HepG2 (cell line): ENCODE results near the gene ADAMTS2. TPM values are rescaled to one million over a fixed set of nuclear protein-coding genes. Genes with fewer than 3 reads are reported as not detected.

Source experiments
- ATAC-seq: fragments of 200-7000 bp; cut with Tn5 transposase; 3 replicates; pipeline ENCODE4 v1.9.1; 2020; ENCODE audit warnings: mild to moderate bottlenecking, moderate library complexity
- BruUV-seq: library from RNA; stranded (reverse); fragments of 400-500 nt; replicated peaks from 2 replicates; lab custom pipeline; 2021; lab: Mats Ljungman, UMichigan
- CTCF ChIA-PET: fragments of 300-600 bp; formaldehyde crosslinking; extraction: SDS; loops from one replicate; lab custom pipeline; 2021; ENCODE audit warnings: low total read pairs, inconsistent platforms, low intra/inter-chr PET ratio; lab: Yijun Ruan, JAX
- POLR2A ChIA-PET: fragments of 350-600 bp; sonication (Branson Sonifier 250); formaldehyde crosslinking; loops from one replicate; lab custom pipeline; 2020; ENCODE audit warnings: antibody characterized with exemption, inconsistent platforms; lab: Yijun Ruan, JAX
- DNase-seq: peaks from one replicate; pipeline ENCODE4 v3.0.0-alpha.2; 2015; ENCODE audit warnings: low spot score
- FAIRE-seq: peaks from 3 replicates; lab custom pipeline; 2011; peaks lifted over from hg19 to GRCh38; lab: Jason Lieb, UNC
- H2AFZ ChIP-seq: one replicate; pipeline ENCODE4 v1.6.1; 2011; ENCODE audit warnings: low read length, inconsistent platforms
- H3K27ac ChIP-seq: fragments of 300-600 bp; 3 replicates; pipeline ENCODE4 v1.8.0; 2011; ENCODE audit warnings: mixed run types, mild to moderate bottlenecking, mixed read lengths, low read length, inconsistent platforms; ENCODE audit not compliant: insufficient read depth; ENCODE audit errors: extremely low read length
- H3K27me3 ChIP-seq, 2 experiments: fragments of 200-600 bp in 1 of 2; 2 replicates in 1 of 2; 3 replicates in 1 of 2; pipeline versions ENCODE4 v1.6.0 to v1.8.0; 2011; ENCODE audit warnings: low read length in 2 of 2, mild to moderate bottlenecking in 2 of 2, moderate library complexity in 2 of 2, inconsistent platforms in 1 of 2; ENCODE audit not compliant: insufficient read depth in 2 of 2, control insufficient read depth in 1 of 2
- H3K36me3 ChIP-seq, 2 experiments: fragments of 200-600 bp in 1 of 2; replicated peaks in 1 of 2; 2 replicates in 1 of 2; 3 replicates in 1 of 2; pipeline versions ENCODE4 v1.5.1 to v1.8.0; 2011; ENCODE audit warnings: low read length in 2 of 2, inconsistent platforms in 1 of 2; ENCODE audit not compliant: insufficient read depth in 2 of 2, control insufficient read depth in 1 of 2
- H3K4me1 ChIP-seq: 2 replicates; pipeline ENCODE4 v1.5.1; 2012; ENCODE audit warnings: low read length, inconsistent platforms; ENCODE audit not compliant: insufficient read depth
- H3K4me2 ChIP-seq: 2 replicates; pipeline ENCODE4 v1.6.0; 2011; ENCODE audit warnings: low read depth, low read length, inconsistent platforms
- H3K4me3 ChIP-seq, 3 experiments: fragments of 200-600 bp in 1 of 3; sonication (generic), shearing (Covaris generic) in 1 of 3; replicated peaks in 1 of 3; 2 replicates each; pipeline ENCODE4 v1.5.1; 2011 to 2016; ENCODE audit warnings: low read length in 3 of 3, inconsistent platforms in 2 of 3, low read depth in 2 of 3, mild to moderate bottlenecking in 2 of 3, control low read depth in 1 of 3, mixed read lengths in 1 of 3; ENCODE audit not compliant: insufficient read depth in 1 of 3
- H3K79me2 ChIP-seq: one replicate; pipeline ENCODE4 v1.6.1; 2011; ENCODE audit warnings: low read length, inconsistent platforms; ENCODE audit not compliant: insufficient read depth
- H3K9ac ChIP-seq: 2 replicates; pipeline ENCODE4 v1.6.0; 2011; ENCODE audit warnings: mild to moderate bottlenecking, low read depth, low read length, inconsistent platforms; ENCODE audit not compliant: insufficient read depth
- H3K9me3 ChIP-seq: 2 replicates; pipeline ENCODE4 v1.5.1; 2012; ENCODE audit warnings: mild to moderate bottlenecking, low read length
- H4K20me1 ChIP-seq: 2 replicates; pipeline ENCODE4 v1.6.0; 2011; ENCODE audit warnings: inconsistent platforms, mild to moderate bottlenecking, low read length, moderate library complexity; ENCODE audit not compliant: insufficient read depth
- CERS6 ChIP-seq: sonication (generic); formaldehyde crosslinking; IDR thresholded peaks from 2 replicates; pipeline ENCODE4 v1.5.0; 2020; ENCODE audit warnings: missing genetic modification reagents
- ETV6 ChIP-seq: sonication (generic); formaldehyde crosslinking; conservative IDR thresholded peaks from 2 replicates; pipeline ENCODE4 v1.4.0; 2020; ENCODE audit warnings: missing genetic modification reagents
- KDM3A ChIP-seq: IDR thresholded peaks from 2 replicates; pipeline ENCODE4 v1.6.1; 2018; ENCODE audit warnings: low read depth, missing compliant biosample characterization
- POGK ChIP-seq: sonication (generic); formaldehyde crosslinking; conservative IDR thresholded peaks from 2 replicates; pipeline ENCODE4 v1.8.0; 2022; ENCODE audit warnings: mild to moderate bottlenecking, moderate library complexity, missing genetic modification reagents
- ZNF878 ChIP-seq: sonication (generic); formaldehyde crosslinking; IDR thresholded peaks from 2 replicates; pipeline ENCODE4 v1.8.1; 2023; ENCODE audit warnings: mild to moderate bottlenecking, missing genetic modification reagents, moderate library complexity
- WGBS: methylation state at CpG from one replicate; pipeline ENCODE4 v1.1.6; 2017; ENCODE audit warnings: low lambda C conversion rate; 5-methylcytosine and 5-hydroxymethylcytosine counted together
- in situ Hi-C: cut with HindIII; loops from 2 replicates; pipeline ENCODE4 v1.10.0; 2017; ENCODE audit warnings: low pct_unique_long_range_greater_than_20kb; ENCODE audit not compliant: extremely low pct_ligation_motif_present
- intact Hi-C: fragments of 100-400 bp; cut with micrococcal nuclease; formaldehyde crosslinking; loops from one replicate; pipeline ENCODE4 v1.10.0; 2022; ENCODE audit not compliant: unreplicated experiment
- polyA plus RNA-seq, 8 experiments: library from polyadenylated mRNA; depleted of rRNA in 3 of 8; stranded (reverse) in 7 of 8; unstranded in 1 of 8; fragments of >200 nt; fragmentation: Illumina TruSeq in 4 of 8; extraction: Trizol in 4 of 8; gene quantifications; 2 replicates each; pipeline versions ENCODE4 v1.2.1 to v1.2.3, GENCODE V29; 2011 to 2016; ENCODE audit warnings: low read depth in 4 of 8, missing spikeins in 1 of 8, mixed read lengths in 1 of 8; ENCODE audit not compliant: insufficient read depth in 1 of 8
- total RNA-seq, 5 experiments: library from RNA; depleted of rRNA; stranded (reverse); fragments of >200 nt; fragmentation: Illumina TruSeq; extraction: Trizol; gene quantifications; 2 replicates each; pipeline ENCODE4 v1.2.3, GENCODE V29; 2016; ENCODE audit warnings: low read depth in 1 of 5
- TF ChIP-seq, protein P1 (sequence below): IDR thresholded peaks from 2 replicates; pipeline ENCODE4 v1.6.1; 2016; ENCODE audit warnings: missing genetic modification reagents, missing compliant biosample characterization

The ADAMTS2 gene
- total and polyA plus RNA-seq, 2 of the 13 experiments (the other 11 are each of a cell fraction or from before 2014, with no cell fraction given) = 0.24 to 3.5 TPM

DNA sequence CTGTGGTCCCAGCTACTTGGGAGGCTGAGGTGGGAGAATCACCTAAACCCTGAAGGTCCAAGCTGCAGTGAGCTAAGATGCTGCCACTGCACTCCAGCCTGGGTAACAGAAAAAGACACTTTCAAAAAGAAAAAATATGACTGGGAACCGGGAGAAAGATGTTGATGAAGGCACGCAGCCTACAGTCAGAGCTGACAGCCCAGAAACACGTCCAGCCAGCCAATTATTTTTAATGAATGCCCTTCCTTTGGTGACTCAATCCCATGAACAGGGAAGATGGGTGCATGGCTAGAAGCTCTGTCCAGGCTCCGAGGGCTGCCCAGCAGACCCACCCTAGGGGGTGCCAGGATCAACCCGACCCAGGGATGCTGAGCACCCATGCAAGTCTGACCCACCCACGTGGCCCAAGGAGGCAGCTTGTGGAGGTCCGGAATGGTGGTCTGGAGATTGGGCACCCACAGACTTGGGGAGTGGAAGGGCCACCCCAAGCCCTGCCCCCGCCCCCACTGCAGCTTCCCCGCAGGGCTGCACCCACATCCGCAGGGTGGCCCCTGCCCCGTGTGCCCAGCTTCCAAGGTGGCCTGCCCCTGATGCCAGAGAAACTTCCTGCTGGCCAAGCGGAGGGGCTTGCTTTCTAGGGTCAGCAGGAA is 51.0 kb downstream of the ADAMTS2 start:
- Histone ChIP-seq H3K36me3 (no peaks in the 10 kb centered on the region; a peak in 1 of 5 replicates), H3K4me1 (no peaks in the 10 kb centered on the region), H3K27ac (no peak overlapping the region), H3K4me3 (no peak overlapping the region), H3K9ac (no peak overlapping the region), H3K79me2 (no peaks in the 10 kb centered on the region), H4K20me1 (no peaks in the 10 kb centered on the region), H3K9me3 (no peaks in the 10 kb centered on the region), H3K4me2 (no peak overlapping the region), H2AFZ (no peak overlapping the region), H3K27me3 (peaks cover 1 to 55% of the 10 kb centered on the region in 2 experiments; a peak in 4 of 5 replicates)
- ATAC-seq = no peak
- intact Hi-C loops (no loop called here), in situ Hi-C loops (no loop called here)
- WGBS = 13% methylated on average over 4 of the region's 12 CpGs
- no peak for DNase-seq
- TF ChIP-seq CERS6 (no peak), ZNF878 (CRISPR knock-in tag) (no peak), POGK (no peak), ETV6 (CRISPR knock-in tag) (no peak), KDM3A (CRISPR knock-in tag) (no peak)
- TF ChIP-seq, protein P1, sequence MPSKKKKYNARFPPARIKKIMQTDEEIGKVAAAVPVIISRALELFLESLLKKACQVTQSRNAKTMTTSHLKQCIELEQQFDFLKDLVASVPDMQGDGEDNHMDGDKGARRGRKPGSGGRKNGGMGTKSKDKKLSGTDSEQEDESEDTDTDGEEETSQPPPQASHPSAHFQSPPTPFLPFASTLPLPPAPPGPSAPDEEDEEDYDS (CRISPR knock-in tag) = no peak
- no TSS peak for BruUV-seq
- no peak for FAIRE-seq
- ChIA-PET CTCF (no interaction called here), POLR2A (no interaction called here)
